HG03432 (cell line): ENCODE data around the gene ANKRD52.
"Not testable (repeated sequence)": the region's sequence is repeated elsewhere in the genome, so short reads cannot be mapped to it uniquely, and the experiment has no call there.

ENCODE experiments used
- ATAC-seq: cut with Tn5 transposase; IDR thresholded peaks from one replicate; pipeline ENCODE4 v1.9.1; 2021; ENCODE audit warnings: mild to moderate bottlenecking, moderate library complexity; ENCODE audit not compliant: unreplicated experiment

The ANKRD52 gene

GRCh38 chr12:56216461-56216860 is 41.7 kb downstream of the ANKRD52 start:
- no peak for ATAC-seq

- ATAC-seq, result no peak
Observed at GRCh38 chr12:56213878-56214277, 44.3 kb downstream of the ANKRD52 start.

- no peak for ATAC-seq
Observed at GRCh38 chr12:56212361-56212760, 45.8 kb downstream of the ANKRD52 start.

- no peak for ATAC-seq
Observed at GRCh38 chr12:56208006-56208405, 50.2 kb downstream of the ANKRD52 start.

GRCh38 chr12:56206452-56207166 is 51.6 kb downstream of the ANKRD52 start:
- peak; percentile 59 for ATAC-seq

GRCh38 chr12:56205445-56205844 is 52.7 kb downstream of the ANKRD52 start:
- ATAC-seq, result no peak

- no peak for ATAC-seq
Observed at GRCh38 chr12:56204275-56204674, 53.9 kb downstream of the ANKRD52 start.

- ATAC-seq, result no peak
Observed at GRCh38 chr12:56202838-56203237, 55.3 kb downstream of the ANKRD52 start.

GRCh38 chr12:56202366-56202765 is 55.8 kb downstream of the ANKRD52 start:
- no peak for ATAC-seq

GRCh38 chr12:56198836-56199235 is 59.3 kb downstream of the ANKRD52 start:
- ATAC-seq, result no peak

GRCh38 chr12:56197921-56198635 is 60.1 kb downstream of the ANKRD52 start:
- ATAC-seq, result no peak

- ATAC-seq, result not testable (repeated sequence)
Observed at GRCh38 chr12:56196818-56197550, 61.2 kb downstream of the ANKRD52 start.

- ATAC-seq, result no peak
Observed at GRCh38 chr12:56193025-56193578, 65.1 kb downstream of the ANKRD52 start.

GRCh38 chr12:56192582-56192981 is 65.6 kb downstream of the ANKRD52 start:
- ATAC-seq, result no peak

GRCh38 chr12:56190695-56191155 is 67.5 kb downstream of the ANKRD52 start:
- no peak for ATAC-seq

- peak; percentile 37 for ATAC-seq
Observed at GRCh38 chr12:56189918-56190694, 68.1 kb downstream of the ANKRD52 start.

GRCh38 chr12:56189099-56189917 is 68.9 kb downstream of the ANKRD52 start, which contains the start of gene SMARCC2:
Gene SMARCC2, minus strand, starts transcription at chr12:56189483. Its CDS starts 22 bp downstream, at chr12:56189461.
- peak; percentile 87 for ATAC-seq

GRCh38 chr12:56188778-56189098 is 69.4 kb downstream of the ANKRD52 start:
- no peak for ATAC-seq

GRCh38 chr12:56188131-56188777 is 69.9 kb downstream of the ANKRD52 start:
- no peak for ATAC-seq
